Measurements from ENCODE around the gene RNU7-1. TPM values are rescaled to one million over a fixed set of nuclear protein-coding genes. Genes with fewer than 3 reads are reported as not detected.
A peak's percentile ranks its signal among the peaks of the same experiment; 100 is the strongest.

RNU7-1 gene
- total and polyA plus RNA-seq, 9 of the 15 experiments (the other 6 are each of a cell fraction or from before 2014, with no cell fraction given), result not detected

DNA sequence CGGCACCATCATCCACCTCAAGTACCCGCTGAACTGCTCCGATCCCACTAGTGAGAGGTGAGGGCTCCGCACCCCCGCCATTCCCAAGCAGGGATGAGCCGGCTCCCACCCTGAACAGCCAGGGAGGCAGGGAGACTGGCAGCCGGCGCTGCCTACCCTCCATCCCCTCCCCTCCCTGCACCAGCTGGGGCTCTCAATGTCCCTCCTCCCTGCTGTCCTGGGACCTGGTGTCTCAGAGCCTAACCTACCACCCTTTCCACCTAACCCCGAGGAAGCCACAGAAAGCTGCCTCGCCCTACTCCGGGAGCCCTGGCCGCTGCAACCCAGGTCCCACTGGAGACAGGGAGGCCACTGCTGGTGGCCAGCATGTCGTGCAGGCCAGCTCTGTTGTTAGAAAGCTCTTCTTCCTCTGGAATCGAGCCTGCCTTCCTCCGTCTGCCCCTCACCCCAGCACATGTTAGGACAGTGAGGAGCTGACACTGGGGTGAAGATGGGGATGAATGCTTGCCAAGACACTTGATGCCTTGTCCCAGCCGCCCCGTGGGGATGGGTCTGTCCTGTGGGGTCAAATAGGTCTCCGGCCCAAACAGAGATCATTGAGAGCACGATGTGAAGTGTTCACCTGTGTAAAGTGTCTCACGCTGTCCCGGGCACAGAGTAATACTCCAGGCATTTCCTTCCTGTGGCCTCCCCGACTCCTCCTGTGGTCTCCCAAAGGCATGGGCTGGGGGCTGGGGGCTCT is 8.7 kb downstream of the RNU7-1 start:
- Histone ChIP-seq H3K4me1 (replicated peaks in 1 of 2; ENCODE audit: control insufficient read depth in 2 of 2, insufficient read depth in 2 of 2, low read length in 2 of 2) (peaks cover 8 to 54% of the 10 kb centered on the region in 2 experiments), H3K9ac (ENCODE audit: insufficient read depth in 1 of 2, low read depth in 2 of 2, low read length in 2 of 2) (peak overlapping the region in 1 of 2 experiments; percentile 78; a peak in 2 of 4 replicates), H3K27ac (ENCODE audit: extremely low read depth, low read depth, low read length) (no peak overlapping the region), H3K36me3 (ENCODE audit: control insufficient read depth, insufficient read depth, low read length) (no peaks in the 10 kb centered on the region), H3K9me1 (ENCODE audit: control insufficient read depth, insufficient read depth, low read length) (no peaks in the 10 kb centered on the region), H3K79me2 (ENCODE audit: control insufficient read depth, insufficient read depth, low read length) (no peaks in the 10 kb centered on the region), H3K9me3 (replicated peaks; ENCODE audit: control insufficient read depth, insufficient read depth, low read depth, low read length) (no peaks in the 10 kb centered on the region), H3K4me2 (ENCODE audit: insufficient read depth, low read length) (no peak overlapping the region), H2AFZ (ENCODE audit: low read depth, low read length) (no peak overlapping the region), H3K27me3 (ENCODE audit: control insufficient read depth in 2 of 2, insufficient read depth in 2 of 2, low read length in 2 of 2) (no peaks in the 10 kb centered on the region), H4K20me1 (replicated peaks; ENCODE audit: control insufficient read depth, insufficient read depth, low read length) (no peaks in the 10 kb centered on the region), H3K4me3 (no peak overlapping the region)
- ATAC-seq (no peak), FAIRE-seq (no peak), DNase-seq (ENCODE audit: extremely low read depth in 1 of 4, low spot score in 3 of 4) (no peak)
- TF ChIP-seq SMARCE1 (IDR thresholded peaks at IDR 0.05), result no peak
- ChIA-PET POLR2A (interaction anchor here (0.7 to 1.2 kb wide), 2 partner anchors 9 to 31 kb away, joined by 3 read pairs; no protein-coding TSS in a partner anchor), CTCF (ENCODE audit: low intra/inter-chr PET ratio) (interaction anchor here (0.5 kb wide), 1 partner anchor 21 kb away, joined by 5 read pairs; no protein-coding TSS in a partner anchor)
- intact Hi-C loops (cut with micrococcal nuclease) (no loop called here), in situ Hi-C loops (cut with MboI) (no loop called here)
- no TSS peak for BruUV-seq (replicated peaks)
- WGBS (ENCODE audit: insufficient coverage, low coverage, missing lambda C conversion rate), result 84% methylated on average over 9 of the region's 22 CpGs

DNA sequence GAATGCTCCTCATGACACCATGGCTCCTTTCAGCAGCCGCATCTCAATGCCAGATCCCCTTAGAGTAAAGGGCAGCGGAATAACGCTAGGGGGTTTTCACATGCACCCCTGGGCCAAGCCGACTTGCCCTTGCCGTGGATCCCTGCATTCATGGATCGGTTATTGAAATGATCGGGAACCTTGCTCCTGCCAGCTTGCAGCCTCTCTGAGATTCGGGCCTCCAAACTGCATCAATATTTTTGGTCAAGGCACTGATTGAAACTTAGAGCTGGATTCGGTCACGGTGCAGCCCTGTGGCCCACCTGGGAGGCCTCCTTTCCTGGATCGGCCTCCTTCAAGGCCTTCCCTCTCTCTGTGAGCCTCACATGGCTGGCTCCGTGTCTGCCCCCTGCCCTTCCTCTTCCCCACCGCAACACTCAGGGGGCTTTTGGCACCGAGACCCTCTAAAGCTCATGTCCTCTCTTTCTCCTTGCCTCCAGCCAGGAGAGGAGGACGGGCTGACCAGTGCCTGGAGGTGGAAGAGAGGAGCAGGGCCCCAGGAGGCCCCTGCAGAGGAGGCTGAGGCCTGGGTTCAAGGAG is 9.3 kb downstream of the RNU7-1 start:
- ATAC-seq (no peak), DNase-seq (ENCODE audit: extremely low read depth in 1 of 4, low spot score in 3 of 4) (no peak), FAIRE-seq (no peak)
- ChIA-PET CTCF (ENCODE audit: low intra/inter-chr PET ratio) (no interaction called here), POLR2A (interaction anchor here (1.2 kb wide), 1 partner anchor 32 kb away, joined by 3 read pairs; no protein-coding TSS in a partner anchor)
- Histone ChIP-seq H3K4me3 (no peak overlapping the region), H3K79me2 (ENCODE audit: control insufficient read depth, insufficient read depth, low read length) (no peaks in the 10 kb centered on the region), H4K20me1 (replicated peaks; ENCODE audit: control insufficient read depth, insufficient read depth, low read length) (no peaks in the 10 kb centered on the region), H3K27me3 (ENCODE audit: control insufficient read depth in 2 of 2, insufficient read depth in 2 of 2, low read length in 2 of 2) (no peaks in the 10 kb centered on the region), H3K9me1 (ENCODE audit: control insufficient read depth, insufficient read depth, low read length) (no peaks in the 10 kb centered on the region), H3K9ac (ENCODE audit: insufficient read depth in 1 of 2, low read depth in 2 of 2, low read length in 2 of 2) (peak overlapping the region in 1 of 2 experiments; percentile 60; a peak in 2 of 4 replicates), H3K36me3 (ENCODE audit: control insufficient read depth, insufficient read depth, low read length) (no peaks in the 10 kb centered on the region), H3K4me2 (ENCODE audit: insufficient read depth, low read length) (no peak overlapping the region), H3K27ac (ENCODE audit: extremely low read depth, low read depth, low read length) (no peak overlapping the region), H3K9me3 (replicated peaks; ENCODE audit: control insufficient read depth, insufficient read depth, low read depth, low read length) (no peaks in the 10 kb centered on the region), H2AFZ (ENCODE audit: low read depth, low read length) (no peak overlapping the region), H3K4me1 (replicated peaks in 1 of 2; ENCODE audit: control insufficient read depth in 2 of 2, insufficient read depth in 2 of 2, low read length in 2 of 2) (peaks cover 8 to 54% of the 10 kb centered on the region in 2 experiments)
- in situ Hi-C loops (cut with MboI) (no loop called here), intact Hi-C loops (cut with micrococcal nuclease) (no loop called here)
- TF ChIP-seq PHF8 (IDR thresholded peaks at IDR 0.05; ENCODE audit: borderline replicate concordance, low read length), result 0 out of 2 replicates have a peak, but pooled peaks have one; percentile 6
- TF ChIP-seq, protein P1, sequence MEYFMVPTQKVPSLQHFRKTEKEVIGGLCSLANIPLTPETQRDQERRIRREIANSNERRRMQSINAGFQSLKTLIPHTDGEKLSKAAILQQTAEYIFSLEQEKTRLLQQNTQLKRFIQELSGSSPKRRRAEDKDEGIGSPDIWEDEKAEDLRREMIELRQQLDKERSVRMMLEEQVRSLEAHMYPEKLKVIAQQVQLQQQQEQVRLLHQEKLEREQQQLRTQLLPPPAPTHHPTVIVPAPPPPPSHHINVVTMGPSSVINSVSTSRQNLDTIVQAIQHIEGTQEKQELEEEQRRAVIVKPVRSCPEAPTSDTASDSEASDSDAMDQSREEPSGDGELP (CRISPR knock-in tag; IDR thresholded peaks at IDR 0.05; ENCODE audit: borderline replicate concordance), result no peak
- WGBS (ENCODE audit: insufficient coverage, low coverage, missing lambda C conversion rate), result 80% methylated on average over 4 of the region's 15 CpGs
- no TSS peak for BruUV-seq (replicated peaks)

All from K562 (cell line).